SK-N-SH (cell line): ENCODE measurements around the gene TRPM6. TPM values are rescaled to one million over a fixed set of nuclear protein-coding genes. Genes with fewer than 3 reads are reported as not detected.
"Not testable (repeated sequence)": the region's sequence is repeated elsewhere in the genome, so short reads cannot be mapped to it uniquely, and the experiment has no call there.

ENCODE experiments used
- CTCF ChIA-PET: fragments of 300-600, 350-600 bp; formaldehyde crosslinking; extraction: SDS; loops from one replicate; lab custom pipeline; 2021; lab: Yijun Ruan, JAX
- POLR2A ChIA-PET: fragments of 350-600 bp; sonication (Branson Sonifier 250); formaldehyde crosslinking; extraction: SDS; loops from one replicate; lab custom pipeline; 2020; ENCODE audit warnings: antibody characterized with exemption, inconsistent platforms; lab: Yijun Ruan, JAX
- DNase-seq: peaks from one replicate; pipeline ENCODE4 v3.0.0; 2012
- H2AFZ ChIP-seq: fragments of 200-600 bp; sonication (generic); 2 replicates; pipeline ENCODE4 v1.8.1; 2016; ENCODE audit warnings: antibody characterized with exemption, mild to moderate bottlenecking, low read depth
- H3F3A ChIP-seq: fragments of 200-600 bp; sonication (generic); replicated peaks from 2 replicates; pipeline ENCODE3; 2016; ENCODE audit warnings: antibody characterized with exemption, mild to moderate bottlenecking; ENCODE audit not compliant: insufficient read depth
- H3K27ac ChIP-seq, 2 experiments: fragments of 200-500 bp in 1 of 2; fragments of 200-600 bp in 1 of 2; sonication (Bioruptor generic) in 1 of 2; sonication (generic), shearing (Covaris generic) in 1 of 2; 2 replicates each; pipeline versions ENCODE4 v1.5.1 to v1.6.1; 2014 to 2016; ENCODE audit warnings: low read depth in 2 of 2, inconsistent platforms in 1 of 2, low read length in 1 of 2, mild to moderate bottlenecking in 1 of 2, mixed read lengths in 1 of 2
- H3K27me3 ChIP-seq: fragments of 200-600 bp; sonication (generic), shearing (Covaris generic); 2 replicates; pipeline ENCODE4 v1.6.1; 2016; ENCODE audit warnings: mixed run types; ENCODE audit not compliant: insufficient read depth
- H3K36me3 ChIP-seq, 2 experiments: fragments of 200-500 bp in 1 of 2; fragments of 200-600 bp in 1 of 2; sonication (Bioruptor generic) in 1 of 2; sonication (generic) in 1 of 2; replicated peaks in 1 of 2; 2 replicates each; pipeline versions ENCODE3 to v1.5.1; 2014 to 2016; ENCODE audit warnings: low read length in 1 of 2, mild to moderate bottlenecking in 1 of 2; ENCODE audit not compliant: insufficient read depth in 2 of 2, control insufficient read depth in 1 of 2
- H3K4me1 ChIP-seq, 2 experiments: fragments of 200-500 bp in 1 of 2; fragments of 200-600 bp in 1 of 2; sonication (Bioruptor generic) in 1 of 2; sonication (generic), shearing (Covaris generic) in 1 of 2; 2 replicates each; pipeline versions ENCODE4 v1.5.1 to v1.6.1; 2014 to 2016; ENCODE audit warnings: low read depth in 1 of 2, low read length in 1 of 2, mixed run types in 1 of 2; ENCODE audit not compliant: insufficient read depth in 2 of 2, control insufficient read depth in 1 of 2
- H3K4me2 ChIP-seq: fragments of 200-600 bp; sonication (generic), shearing (Covaris generic); 2 replicates; pipeline ENCODE4 v1.6.1; 2017; ENCODE audit warnings: mixed run types
- H3K4me3 ChIP-seq, 2 experiments: fragments of 200-500 bp in 1 of 2; fragments of 200-600 bp in 1 of 2; sonication (Bioruptor generic) in 1 of 2; sonication (generic), shearing (Covaris generic) in 1 of 2; 2 replicates each; pipeline versions ENCODE4 v1.5.1 to v1.8.1; 2014 to 2016; ENCODE audit warnings: low read depth in 2 of 2, inconsistent platforms in 1 of 2, low read length in 1 of 2, mild to moderate bottlenecking in 1 of 2, mixed read lengths in 1 of 2, moderate library complexity in 1 of 2
- H3K79me2 ChIP-seq: fragments of 200-600 bp; sonication (generic); 2 replicates; pipeline ENCODE4 v1.8.1; 2017; ENCODE audit warnings: mild to moderate bottlenecking; ENCODE audit not compliant: insufficient read depth
- H3K9ac ChIP-seq: fragments of 200-600 bp; sonication (generic); 2 replicates; pipeline ENCODE4 v1.6.1; 2017; ENCODE audit warnings: mixed run types
- H3K9me2 ChIP-seq: fragments of 200-600 bp; sonication (generic); 2 replicates; pipeline ENCODE4 v1.6.1; 2017; ENCODE audit warnings: mixed run types
- H3K9me3 ChIP-seq: fragments of 200-600 bp; sonication (generic); 2 replicates; pipeline ENCODE4 v1.6.1; 2017; ENCODE audit warnings: mixed run types, mild to moderate bottlenecking, moderate library complexity
- H4K20me1 ChIP-seq: fragments of 200-600 bp; sonication (generic); 2 replicates; pipeline ENCODE4 v1.6.1; 2017; ENCODE audit warnings: mild to moderate bottlenecking, mixed run types; ENCODE audit not compliant: insufficient read depth
- EZH2phosphoT487 ChIP-seq: fragments of 200-600 bp; sonication (generic); IDR thresholded peaks from 2 replicates; pipeline ENCODE4 v1.6.1; 2017; ENCODE audit warnings: low read depth, mixed run types, mild to moderate bottlenecking, antibody characterized with exemption, moderate library complexity, borderline replicate concordance
- JUND ChIP-seq: IDR thresholded peaks from 2 replicates; pipeline ENCODE4 v1.4.0; 2012
- MXI1 ChIP-seq: IDR thresholded peaks from 2 replicates; pipeline ENCODE4 v1.6.1; 2012; ENCODE audit warnings: mild to moderate bottlenecking, low read depth, low read length, improper control_type of control experiment
- POLR2AphosphoS5 ChIP-seq: IDR thresholded peaks from 2 replicates; pipeline ENCODE4 v1.6.1; 2012; ENCODE audit warnings: low read depth, low read length
- RAD21 ChIP-seq: IDR thresholded peaks from 2 replicates; pipeline ENCODE4 v1.6.1; 2012; ENCODE audit warnings: mild to moderate bottlenecking, low read length
- REST ChIP-seq: IDR thresholded peaks from 2 replicates; pipeline ENCODE4 v1.6.1; 2012; ENCODE audit warnings: mild to moderate bottlenecking, low read depth, low read length, moderate library complexity
- SMC3 ChIP-seq: IDR thresholded peaks from 2 replicates; pipeline ENCODE4 v1.6.1; 2012; ENCODE audit warnings: low read depth, low read length, improper control_type of control experiment
- TAF1 ChIP-seq: IDR thresholded peaks from 2 replicates; pipeline ENCODE4 v1.6.1; 2012; ENCODE audit warnings: low read depth, mild to moderate bottlenecking, low read length, moderate library complexity, borderline replicate concordance
- WGBS: methylation state at CpG from one replicate; pipeline ENCODE4 v1.1.6; 2017; ENCODE audit warnings: low lambda C conversion rate; 5-methylcytosine and 5-hydroxymethylcytosine counted together
- polyA plus RNA-seq, 3 experiments: library from polyadenylated mRNA; depleted of rRNA; stranded (reverse); fragments of >200 nt; gene quantifications; 2 replicates each; pipeline ENCODE4 v1.2.3, GENCODE V29; 2012
- TF ChIP-seq, protein P1 (sequence below): IDR thresholded peaks from 2 replicates; pipeline ENCODE4 v1.4.0; 2012; ENCODE audit warnings: low read depth
- TF ChIP-seq, protein P2 (sequence below): fragments of 150-350 bp; IDR thresholded peaks from 2 replicates; pipeline ENCODE4 v1.6.1; 2016; ENCODE audit warnings: mild to moderate bottlenecking, low read depth, low read length
- TF ChIP-seq, protein P3 (sequence below): IDR thresholded peaks from 2 replicates; pipeline ENCODE4 v1.4.0; 2012; ENCODE audit warnings: low read depth, borderline replicate concordance

TRPM6 gene
- polyA plus RNA-seq, 1 of the 3 experiments (the other 2 are of a cell fraction), result 0.03 TPM

- TF ChIP-seq TAF1 (no peak), REST (no peak), MXI1 (no peak), JUND (no peak), POLR2AphosphoS5 (no peak)
- TF ChIP-seq, protein P1, sequence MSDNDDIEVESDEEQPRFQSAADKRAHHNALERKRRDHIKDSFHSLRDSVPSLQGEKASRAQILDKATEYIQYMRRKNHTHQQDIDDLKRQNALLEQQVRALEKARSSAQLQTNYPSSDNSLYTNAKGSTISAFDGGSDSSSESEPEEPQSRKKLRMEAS, result no peak
- TF ChIP-seq, all 33 proteins: peak for 0
Observed at GRCh38 chr9:74855072-74855471, 32.6 kb downstream of the TRPM6 start (continued).

GRCh38 chr9:74853024-74853423 is 34.7 kb downstream of the TRPM6 start:
- H3F3A ChIP-seq, H3K9me2 ChIP-seq, H3K4me2 ChIP-seq, CTCF ChIA-PET, H3K4me3 ChIP-seq, H3K4me1 ChIP-seq, H3K9ac ChIP-seq, H3K9me3 ChIP-seq, H3K79me2 ChIP-seq, H3K36me3 ChIP-seq, H3K27ac ChIP-seq, H4K20me1 ChIP-seq, DNase-seq, POLR2A ChIA-PET, H2AFZ ChIP-seq: not testable (repeated sequence)
- H3K27me3 ChIP-seq, result peaks cover 13% of the 10 kb centered on the region; the same call in 1 of the 2 replicates
- 53% methylated on average over 8 of the region's 36 CpGs for WGBS

DNA sequence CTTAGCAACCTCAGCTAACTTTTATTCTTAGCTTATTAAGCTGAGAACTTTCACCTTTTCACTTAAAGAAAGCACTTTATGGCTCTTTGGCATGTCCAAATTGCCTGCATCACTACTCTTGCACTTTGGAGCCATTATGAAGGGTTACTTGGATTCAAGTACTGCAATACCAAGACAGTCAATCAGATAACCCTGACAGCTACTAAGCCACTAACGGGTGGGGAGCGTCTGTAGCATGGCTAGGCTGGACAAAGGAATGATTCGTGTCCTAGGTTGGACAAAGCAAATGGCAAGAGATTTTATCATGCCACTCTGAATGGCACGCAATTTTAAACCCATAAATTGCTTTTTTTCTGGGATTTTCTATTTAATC is 39.6 kb downstream of the TRPM6 start:
- H4K20me1 ChIP-seq, result no peaks in the 10 kb centered on the region
- no peak overlapping the region for H3K9ac ChIP-seq
- no peak overlapping the region for H2AFZ ChIP-seq
- no peak overlapping the region for H3K4me2 ChIP-seq
- no peak overlapping the region for H3K27ac ChIP-seq
- no peak for TF ChIP-seq MXI1
- no peak for TF ChIP-seq RAD21
- TF ChIP-seq, protein P2, sequence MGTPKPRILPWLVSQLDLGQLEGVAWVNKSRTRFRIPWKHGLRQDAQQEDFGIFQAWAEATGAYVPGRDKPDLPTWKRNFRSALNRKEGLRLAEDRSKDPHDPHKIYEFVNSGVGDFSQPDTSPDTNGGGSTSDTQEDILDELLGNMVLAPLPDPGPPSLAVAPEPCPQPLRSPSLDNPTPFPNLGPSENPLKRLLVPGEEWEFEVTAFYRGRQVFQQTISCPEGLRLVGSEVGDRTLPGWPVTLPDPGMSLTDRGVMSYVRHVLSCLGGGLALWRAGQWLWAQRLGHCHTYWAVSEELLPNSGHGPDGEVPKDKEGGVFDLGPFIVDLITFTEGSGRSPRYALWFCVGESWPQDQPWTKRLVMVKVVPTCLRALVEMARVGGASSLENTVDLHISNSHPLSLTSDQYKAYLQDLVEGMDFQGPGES, result no peak
- TF ChIP-seq, protein P3, sequence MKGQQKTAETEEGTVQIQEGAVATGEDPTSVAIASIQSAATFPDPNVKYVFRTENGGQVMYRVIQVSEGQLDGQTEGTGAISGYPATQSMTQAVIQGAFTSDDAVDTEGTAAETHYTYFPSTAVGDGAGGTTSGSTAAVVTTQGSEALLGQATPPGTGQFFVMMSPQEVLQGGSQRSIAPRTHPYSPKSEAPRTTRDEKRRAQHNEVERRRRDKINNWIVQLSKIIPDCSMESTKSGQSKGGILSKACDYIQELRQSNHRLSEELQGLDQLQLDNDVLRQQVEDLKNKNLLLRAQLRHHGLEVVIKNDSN, result no peak
- TF ChIP-seq SMC3, result no peak
- TF ChIP-seq EZH2phosphoT487, result no peak
- WGBS, result 25% methylated on average over 4 of the region's 4 CpGs
- no peaks in the 10 kb centered on the region for H3K79me2 ChIP-seq
- no peaks in the 10 kb centered on the region for H3F3A ChIP-seq
- H3K4me1 ChIP-seq, result no peaks in the 10 kb centered on the region
- H3K36me3 ChIP-seq, result no peaks in the 10 kb centered on the region
- no peak for DNase-seq
- CTCF ChIA-PET, result no interaction called here
- no peak overlapping the region for H3K4me3 ChIP-seq
- POLR2A ChIA-PET, result no interaction called here
- H3K9me2 ChIP-seq, result no peaks in the 10 kb centered on the region
- H3K9me3 ChIP-seq, result no peaks in the 10 kb centered on the region
- H3K27me3 ChIP-seq, result peaks cover 14% of the 10 kb centered on the region; the same call in 1 of the 2 replicates
